GM12873 (cell line): ENCODE measurements around the gene ATR.

Source experiments
- CTCF ChIP-seq: IDR thresholded peaks from 2 replicates; pipeline ENCODE4 v1.5.1; 2012; ENCODE audit warnings: low read depth, mild to moderate bottlenecking, moderate library complexity, low read length, control low read depth; ENCODE audit not compliant: insufficient read depth; ENCODE audit errors: missing control alignments

Gene ATR

GRCh38 chr3:142417302-142417701, 161.2 kb downstream of the ATR start:
- TF ChIP-seq CTCF: no peak
